B cell (primary cell): Measurements from ENCODE around the gene NODAL. TPM values are rescaled to one million over a fixed set of nuclear protein-coding genes. Genes with fewer than 3 reads are reported as not detected.

Source experiments
- ATAC-seq: fragments of 200-7000 bp; cut with Tn5 transposase; one replicate; pipeline ENCODE4 v1.10.0; 2021; ENCODE audit warnings: low read depth, mild to moderate bottlenecking, moderate number of reproducible peaks, moderate library complexity
- CTCF ChIA-PET: fragments of 350-600 bp; sonication (Branson Sonifier 250); formaldehyde crosslinking; loops from one replicate; lab custom pipeline; 2021; ENCODE audit warnings: antibody characterized with exemption, inconsistent platforms; lab: Charles Lee
- POLR2A ChIA-PET: fragments of 350-600 bp; sonication (Branson Sonifier 250); formaldehyde crosslinking; loops from one replicate; lab custom pipeline; 2021; ENCODE audit warnings: antibody characterized with exemption; lab: Charles Lee
- DNase-seq: peaks from one replicate; pipeline ENCODE4 v3.0.0; 2013
- H2AFZ ChIP-seq: 2 replicates; pipeline ENCODE4 v1.6.1; 2012; ENCODE audit warnings: mild to moderate bottlenecking, low read depth, low read length; ENCODE audit not compliant: insufficient read depth, poor library complexity, severe bottlenecking
- H3K27ac ChIP-seq, 2 donors: 1 replicate in 1 of 2; 2 replicates in 1 of 2; pipeline ENCODE4 v1.5.1; 2012 to 2013; ENCODE audit warnings: low read length in 2 of 2, mild to moderate bottlenecking in 2 of 2, moderate library complexity in 1 of 2
- H3K27me3 ChIP-seq, 4 experiments: fragments of 200-600 bp in 1 of 4; sonication (generic) in 1 of 4; replicated peaks in 1 of 4; 1 replicate in 2 of 4; 2 replicates in 2 of 4; pipeline versions ENCODE4 v1.6.1 to v1.7.0; 2013 to 2016; ENCODE audit warnings: low read length in 3 of 4, mild to moderate bottlenecking in 2 of 4, mixed read lengths in 1 of 4, moderate library complexity in 1 of 4; ENCODE audit not compliant: insufficient read depth in 4 of 4, control insufficient read depth in 3 of 4; ENCODE audit errors: control extremely low read depth in 1 of 4
- H3K36me3 ChIP-seq, 2 experiments: replicated peaks in 1 of 2; 1 replicate in 1 of 2; 2 replicates in 1 of 2; pipeline versions ENCODE4 v1.6.1 to v1.7.1; 2013; ENCODE audit warnings: low read length in 1 of 2; ENCODE audit not compliant: insufficient read depth in 2 of 2, control insufficient read depth in 1 of 2; ENCODE audit errors: control extremely low read depth in 1 of 2, extremely low read depth in 1 of 2
- H3K4me1 ChIP-seq, 2 donors: fragments of 200-600 bp in 1 of 2; sonication (generic) in 1 of 2; 1 replicate in 1 of 2; 2 replicates in 1 of 2; pipeline versions ENCODE4 v1.5.1 to v1.6.1; 2013 to 2017; ENCODE audit warnings: low read length in 2 of 2; ENCODE audit not compliant: control insufficient read depth in 2 of 2, insufficient read depth in 2 of 2
- H3K4me2 ChIP-seq: replicated peaks from 2 replicates; pipeline ENCODE3; 2012; ENCODE audit warnings: mild to moderate bottlenecking, low read depth, low read length; ENCODE audit not compliant: poor library complexity, severe bottlenecking
- H3K4me3 ChIP-seq, 5 experiments: fragments of 200-600 bp in 1 of 5; sonication (generic) in 1 of 5; 1 replicate in 3 of 5; 2 replicates in 2 of 5; pipeline versions ENCODE4 v1.5.1 to v1.7.0; 2011 to 2016; ENCODE audit warnings: low read length in 4 of 5, mild to moderate bottlenecking in 4 of 5, low read depth in 2 of 5, control low read depth in 1 of 5, moderate library complexity in 1 of 5; ENCODE audit not compliant: insufficient read depth in 1 of 5; ENCODE audit errors: control extremely low read depth in 1 of 5, extremely low read depth in 1 of 5
- H3K79me2 ChIP-seq: fragments of 200-600 bp; sonication (generic); one replicate; pipeline ENCODE4 v1.6.0; 2016; ENCODE audit warnings: low read length; ENCODE audit not compliant: control insufficient read depth, insufficient read depth
- H3K9ac ChIP-seq: fragments of 200-600 bp; sonication (generic); 2 replicates; pipeline ENCODE4 v1.6.1; 2017; ENCODE audit warnings: mild to moderate bottlenecking, low read length, moderate library complexity
- H3K9me3 ChIP-seq, 3 donors: one replicate each; pipeline versions ENCODE4 v1.6.1 to v1.7.1; 2013; ENCODE audit warnings: low read length in 2 of 3; ENCODE audit not compliant: control insufficient read depth in 2 of 3, insufficient read depth in 1 of 3; ENCODE audit errors: control extremely low read depth in 1 of 3
- H4K20me1 ChIP-seq: 2 replicates; pipeline ENCODE4 v1.6.0; 2012; ENCODE audit warnings: mild to moderate bottlenecking, low read length; ENCODE audit not compliant: insufficient read depth, control insufficient read depth, poor library complexity, severe bottlenecking
- H3K27ac Mint-ChIP-seq: one replicate; pipeline ENCODE4 v1.8.0; 2021; ENCODE audit warnings: mixed read lengths
- H3K27me3 Mint-ChIP-seq: one replicate; pipeline ENCODE4 v1.8.0; 2021; ENCODE audit warnings: mixed read lengths
- H3K4me1 Mint-ChIP-seq: one replicate; pipeline ENCODE4 v1.8.0; 2021; ENCODE audit warnings: mixed read lengths
- H3K4me3 Mint-ChIP-seq: one replicate; pipeline ENCODE4 v1.8.0; 2021; ENCODE audit warnings: mixed read lengths
- H3K9me3 Mint-ChIP-seq: one replicate; pipeline ENCODE4 v1.8.0; 2022; ENCODE audit warnings: mixed read lengths; ENCODE audit not compliant: insufficient read depth
- EZH2 ChIP-seq: IDR thresholded peaks from 2 replicates; pipeline ENCODE4 v1.6.1; 2012; ENCODE audit warnings: borderline replicate concordance, low read depth, mild to moderate bottlenecking, moderate library complexity, low read length; ENCODE audit not compliant: insufficient read depth, poor library complexity, severe bottlenecking
- WGBS: methylation state at CpG from one replicate; pipeline ENCODE4 v1.1.5; 2013; ENCODE audit warnings: missing lambda C conversion rate; ENCODE audit not compliant: insufficient coverage; 5-methylcytosine and 5-hydroxymethylcytosine counted together
- intact Hi-C: fragments of 100-400 bp; cut with micrococcal nuclease; formaldehyde crosslinking; loops from one replicate; pipeline ENCODE4 v1.10.0; 2022
- polyA minus RNA-seq: library from RNA; depleted of rRNA, polyadenylated mRNA; stranded (reverse); fragments of >200 nt; gene quantifications from 2 replicates; pipeline ENCODE4 v1.2.3, GENCODE V29; 2012
- polyA plus RNA-seq: library from polyadenylated mRNA; depleted of rRNA; stranded (reverse); fragments of >200 nt; gene quantifications from 2 replicates; pipeline ENCODE4 v1.2.3, GENCODE V29; 2012
- total RNA-seq, 2 donors: library from RNA; stranded (reverse); fragments of 120-200 nt in 1 of 2; gene quantifications; 1 replicate in 1 of 2; 2 replicates in 1 of 2; pipeline versions ENCODE4 v1.2.3 to v1.2.4, GENCODE V29; 2013 to 2022
- TF ChIP-seq, protein P1 (sequence below): fragments of 200-600 bp; IDR thresholded peaks from one replicate; pipeline ENCODE4 v1.8.0; 2022; ENCODE audit warnings: antibody characterized with exemption, mild to moderate bottlenecking

The NODAL gene
- total RNA-seq = not detected in 2 replicates
- total RNA-seq (2013) = 0.05 TPM
- polyA plus RNA-seq = 0.06 and 0.07 TPM in 2 replicates
- not detected in 2 replicates for polyA minus RNA-seq

- peaks cover 13% of the 10 kb centered on the region for H3K4me1 Mint-ChIP-seq
- peaks cover 33% of the 10 kb centered on the region for H3K27me3 Mint-ChIP-seq
- Histone ChIP-seq H4K20me1 (no peaks in the 10 kb centered on the region), H3K9ac (peak within 1 kb of the TSS; percentile 35), H3K79me2 (no peaks in the 10 kb centered on the region), H3K9me3 (peaks cover 0 to 7% (median 0%) of the 10 kb centered on the region in 3 donors), H3K27ac (no peak within 1 kb of the TSS), H3K27me3 (peaks cover 0 to 44% (median 14%) of the 10 kb centered on the region in 4 experiments), H2AFZ (peak within 1 kb of the TSS; percentile 51), H3K36me3 (no peaks in the 10 kb centered on the region), H3K4me2 (peak within 1 kb of the TSS; percentile 73), H3K4me1 (peaks cover 17 to 20% of the 10 kb centered on the region in 2 donors), H3K4me3 (peak within 1 kb of the TSS in 3 of 5 experiments; percentile 5 to 38 (median 21))
- 9% methylated on average over 57 of the region's 60 CpGs for whole genome bisulfite sequencing
- no peak within 1 kb of the TSS for H3K27ac Mint-ChIP-seq
- H3K4me3 Mint-ChIP-seq = peak within 1 kb of the TSS; percentile 75
- TF ChIP-seq EZH2 = no peak
- TF ChIP-seq, protein P1, sequence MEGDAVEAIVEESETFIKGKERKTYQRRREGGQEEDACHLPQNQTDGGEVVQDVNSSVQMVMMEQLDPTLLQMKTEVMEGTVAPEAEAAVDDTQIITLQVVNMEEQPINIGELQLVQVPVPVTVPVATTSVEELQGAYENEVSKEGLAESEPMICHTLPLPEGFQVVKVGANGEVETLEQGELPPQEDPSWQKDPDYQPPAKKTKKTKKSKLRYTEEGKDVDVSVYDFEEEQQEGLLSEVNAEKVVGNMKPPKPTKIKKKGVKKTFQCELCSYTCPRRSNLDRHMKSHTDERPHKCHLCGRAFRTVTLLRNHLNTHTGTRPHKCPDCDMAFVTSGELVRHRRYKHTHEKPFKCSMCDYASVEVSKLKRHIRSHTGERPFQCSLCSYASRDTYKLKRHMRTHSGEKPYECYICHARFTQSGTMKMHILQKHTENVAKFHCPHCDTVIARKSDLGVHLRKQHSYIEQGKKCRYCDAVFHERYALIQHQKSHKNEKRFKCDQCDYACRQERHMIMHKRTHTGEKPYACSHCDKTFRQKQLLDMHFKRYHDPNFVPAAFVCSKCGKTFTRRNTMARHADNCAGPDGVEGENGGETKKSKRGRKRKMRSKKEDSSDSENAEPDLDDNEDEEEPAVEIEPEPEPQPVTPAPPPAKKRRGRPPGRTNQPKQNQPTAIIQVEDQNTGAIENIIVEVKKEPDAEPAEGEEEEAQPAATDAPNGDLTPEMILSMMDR = no peak
- ATAC-seq = peak; percentile 17
- intact Hi-C loops = no loop called here
- peak; percentile 27 for DNase-seq
- ChIA-PET CTCF (interaction anchor here (1.1 kb wide), 1 partner anchor 20 kb away, joined by 6 read pairs; no protein-coding TSS in a partner anchor), POLR2A (no interaction called here)
- no peaks in the 10 kb centered on the region for H3K9me3 Mint-ChIP-seq
These were observed at the start of gene NODAL for GRCh38 chr10:70441161-70441894. Gene NODAL, minus strand, starts transcription at chr10:70441681. Its CDS starts 14 bp downstream, at chr10:70441667.

GRCh38 chr10:70490142-70490541, 48.7 kb upstream of the NODAL start:
- ChIA-PET POLR2A (no interaction called here), CTCF (interaction anchor here (0.6 to 2.3 kb wide), 3 partner anchors 9 to 59 kb away, joined by 5 to 11 read pairs (median 7); no protein-coding TSS in a partner anchor)
- Histone ChIP-seq H3K9ac (no peak overlapping the region), H4K20me1 (no peaks in the 10 kb centered on the region), H3K79me2 (peaks cover 44% of the 10 kb centered on the region), H3K9me3 (peaks cover 0 to 4% (median 0%) of the 10 kb centered on the region in 3 donors), H3K4me1 (peaks cover 58 to 65% of the 10 kb centered on the region in 2 donors), H3K27ac (peak overlapping the region; percentile 47 to 80), H3K36me3 (no peaks in the 10 kb centered on the region), H3K4me3 (no peak overlapping the region), H3K4me2 (peak overlapping the region; percentile 69), H2AFZ (no peak overlapping the region), H3K27me3 (no peaks in the 10 kb centered on the region)
- WGBS = 63% methylated on average over 2 of the region's 4 CpGs
- no peaks in the 10 kb centered on the region for H3K9me3 Mint-ChIP-seq
- TF ChIP-seq EZH2 = no peak
- TF ChIP-seq, protein P1 = no peak
- DNase-seq = peak; percentile 49
- H3K27ac Mint-ChIP-seq = peak overlapping the region; percentile 89
- H3K4me1 Mint-ChIP-seq = peaks cover 61% of the 10 kb centered on the region
- no peaks in the 10 kb centered on the region for H3K27me3 Mint-ChIP-seq
- H3K4me3 Mint-ChIP-seq = peak overlapping the region; percentile 41
- intact Hi-C loops = loop anchor here (5.0 to 10.0 kb wide), 4 partner anchors 88 to 1345 kb away; partner anchors contain the start of genes EIF4EBP2, PPA1 and SGPL1
- no peak for ATAC-seq
